ENCODE results near the gene L3MBTL4.

- TF ChIP-seq CTCF (IDR thresholded peaks at IDR 0.05) (no peak), EP300 (IDR thresholded peaks at IDR 0.05) (no peak), POLR2A (IDR thresholded peaks at IDR 0.05) (no peak)
Measured at GRCh38 chr18:6207941-6208340, 206.8 kb downstream of the L3MBTL4 start.

All from sigmoid colon (tissue), 4 donors.